Stomach smooth muscle (tissue), 2 donors: Measurements from ENCODE around the gene OSBP2.
"Not testable (repeated sequence)": the region's sequence is repeated elsewhere in the genome, so short reads cannot be mapped to it uniquely, and the experiment has no call there.

Source experiments
- H3K27ac ChIP-seq: one replicate; pipeline ENCODE4 v1.7.0; 2013; ENCODE audit warnings: mild to moderate bottlenecking, low read length, inconsistent platforms
- H3K27me3 ChIP-seq, 2 donors: one replicate each; pipeline ENCODE4 v1.7.0; 2013; ENCODE audit warnings: low read length in 2 of 2; ENCODE audit not compliant: insufficient read depth in 2 of 2, control insufficient read depth in 1 of 2
- H3K36me3 ChIP-seq, 2 donors: one replicate each; pipeline ENCODE4 v1.7.0; 2013; ENCODE audit warnings: low read length in 2 of 2; ENCODE audit not compliant: control insufficient read depth in 2 of 2, insufficient read depth in 2 of 2
- H3K4me1 ChIP-seq: one replicate; pipeline ENCODE4 v1.7.0; 2013; ENCODE audit warnings: low read length; ENCODE audit not compliant: control insufficient read depth, insufficient read depth
- H3K4me3 ChIP-seq, 2 donors: one replicate each; pipeline ENCODE4 v1.7.0; 2013; ENCODE audit warnings: low read length in 2 of 2
- H3K9ac ChIP-seq, 2 donors: one replicate each; pipeline ENCODE4 v1.7.0; 2013; ENCODE audit warnings: low read length in 2 of 2, mild to moderate bottlenecking in 1 of 2
- H3K9me3 ChIP-seq, 2 donors: one replicate each; pipeline ENCODE4 v1.7.0; 2013; ENCODE audit warnings: low read length in 2 of 2; ENCODE audit not compliant: control insufficient read depth in 2 of 2
- donor health status: healthy.
- donor health status: Pancreatic carcinoma.

Gene OSBP2

GRCh38 chr22:30754971-30755758 is 60.5 kb downstream of the OSBP2 start:
- H3K4me3 ChIP-seq = no peak overlapping the region
- H3K9ac ChIP-seq = no peak overlapping the region
- no peaks in the 10 kb centered on the region for H3K9me3 ChIP-seq
- H3K4me1 ChIP-seq = peaks cover 4% of the 10 kb centered on the region
- H3K36me3 ChIP-seq = no peaks in the 10 kb centered on the region
- H3K27ac ChIP-seq = no peak overlapping the region
- no peaks in the 10 kb centered on the region for H3K27me3 ChIP-seq

GRCh38 chr22:30755759-30756124 is 61.1 kb downstream of the OSBP2 start:
- H3K4me1 ChIP-seq = peaks cover 4% of the 10 kb centered on the region
- H3K36me3 ChIP-seq = no peaks in the 10 kb centered on the region
- no peaks in the 10 kb centered on the region for H3K9me3 ChIP-seq
- no peak overlapping the region for H3K4me3 ChIP-seq
- no peak overlapping the region for H3K9ac ChIP-seq
- no peaks in the 10 kb centered on the region for H3K27me3 ChIP-seq
- H3K27ac ChIP-seq = no peak overlapping the region

GRCh38 chr22:30763815-30764673 is 69.4 kb downstream of the OSBP2 start:
- no peak overlapping the region for H3K4me3 ChIP-seq
- no peaks in the 10 kb centered on the region for H3K9me3 ChIP-seq
- H3K27me3 ChIP-seq = no peaks in the 10 kb centered on the region
- H3K9ac ChIP-seq = no peak overlapping the region
- H3K36me3 ChIP-seq = no peaks in the 10 kb centered on the region
- no peak overlapping the region for H3K27ac ChIP-seq
- no peaks in the 10 kb centered on the region for H3K4me1 ChIP-seq

GRCh38 chr22:30767661-30768060 is 73.0 kb downstream of the OSBP2 start:
- Histone ChIP-seq H3K36me3 (no peaks in the 10 kb centered on the region), H3K27ac (no peak overlapping the region), H3K27me3 (no peaks in the 10 kb centered on the region), H3K9ac (no peak overlapping the region), H3K4me1 (no peaks in the 10 kb centered on the region), H3K9me3 (no peaks in the 10 kb centered on the region), H3K4me3 (no peak overlapping the region)

- Histone ChIP-seq H3K4me3 (no peak overlapping the region), H3K27ac (no peak overlapping the region), H3K9me3 (no peaks in the 10 kb centered on the region), H3K9ac (no peak overlapping the region), H3K36me3 (no peaks in the 10 kb centered on the region), H3K4me1 (no peaks in the 10 kb centered on the region), H3K27me3 (no peaks in the 10 kb centered on the region)
These were observed 76.0 kb downstream of the OSBP2 start for GRCh38 chr22:30770716-30771115.

GRCh38 chr22:30773919-30774318 is 79.2 kb downstream of the OSBP2 start:
- Histone ChIP-seq H3K4me3 (no peak overlapping the region), H3K36me3 (no peaks in the 10 kb centered on the region), H3K9me3 (no peaks in the 10 kb centered on the region), H3K9ac (no peak overlapping the region), H3K27ac (no peak overlapping the region), H3K4me1 (no peaks in the 10 kb centered on the region), H3K27me3 (no peaks in the 10 kb centered on the region)

- no peaks in the 10 kb centered on the region for H3K27me3 ChIP-seq
- H3K36me3 ChIP-seq = no peaks in the 10 kb centered on the region
- no peaks in the 10 kb centered on the region for H3K4me1 ChIP-seq
- H3K9ac ChIP-seq = no peak overlapping the region
- H3K9me3 ChIP-seq = no peaks in the 10 kb centered on the region
- H3K4me3 ChIP-seq = no peak overlapping the region
- no peak overlapping the region for H3K27ac ChIP-seq
These were observed 79.9 kb downstream of the OSBP2 start for GRCh38 chr22:30774566-30774965.

GRCh38 chr22:30776476-30776875 is 81.8 kb downstream of the OSBP2 start:
- Histone ChIP-seq H3K4me1 (no peaks in the 10 kb centered on the region), H3K9ac (no peak overlapping the region), H3K4me3 (no peak overlapping the region), H3K36me3 (no peaks in the 10 kb centered on the region), H3K27ac (no peak overlapping the region), H3K9me3 (no peaks in the 10 kb centered on the region), H3K27me3 (no peaks in the 10 kb centered on the region)

GRCh38 chr22:30777146-30777545 is 82.5 kb downstream of the OSBP2 start:
- H3K27ac ChIP-seq, H3K4me3 ChIP-seq, H3K4me1 ChIP-seq: not testable (repeated sequence)

GRCh38 chr22:30777587-30777986 is 82.9 kb downstream of the OSBP2 start:
- H3K9me3 ChIP-seq = no peaks in the 10 kb centered on the region
- H3K4me3 ChIP-seq = no peak overlapping the region
- no peak overlapping the region for H3K9ac ChIP-seq
- no peaks in the 10 kb centered on the region for H3K27me3 ChIP-seq
- no peaks in the 10 kb centered on the region for H3K4me1 ChIP-seq
- no peak overlapping the region for H3K27ac ChIP-seq
- no peaks in the 10 kb centered on the region for H3K36me3 ChIP-seq

More at GRCh38 chr22:30777146-30777545, 82.5 kb downstream of the OSBP2 start:
- not testable (repeated sequence) for H3K27me3 ChIP-seq, H3K9me3 ChIP-seq, H3K36me3 ChIP-seq, H3K9ac ChIP-seq

- no peaks in the 10 kb centered on the region for H3K27me3 ChIP-seq
- no peak overlapping the region for H3K4me3 ChIP-seq
- H3K36me3 ChIP-seq = no peaks in the 10 kb centered on the region
- no peaks in the 10 kb centered on the region for H3K4me1 ChIP-seq
- no peak overlapping the region for H3K9ac ChIP-seq
- H3K27ac ChIP-seq = no peak overlapping the region
- no peaks in the 10 kb centered on the region for H3K9me3 ChIP-seq
These were observed 83.6 kb downstream of the OSBP2 start for GRCh38 chr22:30778261-30778660.
